DOHH2 (cell line): ENCODE data around the gene MARK3.

Experiments
- H3F3A ChIP-seq: fragments of 200-600 bp; sonication (generic), shearing (Covaris generic); 2 replicates; pipeline ENCODE4 v1.6.0; 2016; ENCODE audit warnings: antibody characterized with exemption, mild to moderate bottlenecking; ENCODE audit not compliant: control insufficient read depth, insufficient read depth
- H3K27ac ChIP-seq: fragments of 200-600 bp; sonication (generic); 2 replicates; pipeline ENCODE4 v1.5.1; 2014; ENCODE audit warnings: low read depth, mild to moderate bottlenecking, low read length, moderate library complexity
- H3K27me3 ChIP-seq: fragments of 200-600 bp; sonication (generic); 2 replicates; pipeline ENCODE4 v1.6.1; 2014; ENCODE audit warnings: mild to moderate bottlenecking, low read length, mixed read lengths; ENCODE audit not compliant: control insufficient read depth
- H3K36me3 ChIP-seq: fragments of 200-600 bp; sonication (generic); 2 replicates; pipeline ENCODE4 v1.6.1; 2014; ENCODE audit warnings: mild to moderate bottlenecking, low read length, moderate library complexity, mixed read lengths; ENCODE audit not compliant: control insufficient read depth
- H3K4me1 ChIP-seq: fragments of 200-600 bp; sonication (generic); 2 replicates; pipeline ENCODE4 v1.6.1; 2014; ENCODE audit warnings: mild to moderate bottlenecking, low read length, mixed read lengths; ENCODE audit not compliant: control insufficient read depth
- H3K4me2 ChIP-seq: fragments of 200-600 bp; sonication (generic); 2 replicates; pipeline ENCODE4 v1.6.0; 2014; ENCODE audit warnings: mild to moderate bottlenecking, low read length, moderate library complexity
- H3K4me3 ChIP-seq: fragments of 200-600 bp; sonication (generic); 2 replicates; pipeline ENCODE4 v1.5.1; 2014; ENCODE audit warnings: mild to moderate bottlenecking, low read length, mixed read lengths
- H3K79me2 ChIP-seq: fragments of 200-600 bp; sonication (generic); 2 replicates; pipeline ENCODE4 v1.6.1; 2014; ENCODE audit warnings: mild to moderate bottlenecking, low read length, mixed read lengths; ENCODE audit not compliant: control insufficient read depth
- H3K9me2 ChIP-seq: fragments of 200-600 bp; sonication (generic); replicated peaks from 2 replicates; pipeline ENCODE4 v1.6.1; 2014; ENCODE audit warnings: mild to moderate bottlenecking, low read length, mixed read lengths; ENCODE audit not compliant: control insufficient read depth
- H3K9me3 ChIP-seq: fragments of 200-600 bp; sonication (generic); 2 replicates; pipeline ENCODE4 v1.6.1; 2014; ENCODE audit warnings: antibody characterized with exemption, low read length, mixed read lengths; ENCODE audit not compliant: control insufficient read depth, insufficient read depth
- H4K20me1 ChIP-seq: fragments of 200-600 bp; sonication (generic); 2 replicates; pipeline ENCODE4 v1.6.0; 2014; ENCODE audit warnings: low read depth, mild to moderate bottlenecking, antibody characterized with exemption, low read length, moderate library complexity; ENCODE audit not compliant: control insufficient read depth, insufficient read depth
- EZH2phosphoT487 ChIP-seq: fragments of 200-600 bp; sonication (generic); IDR thresholded peaks from 2 replicates; pipeline ENCODE4 v1.6.1; 2017; ENCODE audit warnings: borderline replicate concordance, mild to moderate bottlenecking, antibody characterized with exemption, low read length, moderate library complexity, mixed read lengths
- TF ChIP-seq, protein P1 (sequence below): fragments of 200-600 bp; sonication (generic); IDR thresholded peaks from one replicate; pipeline ENCODE4 v1.5.1; 2014; ENCODE audit warnings: antibody characterized with exemption, mild to moderate bottlenecking, low read depth, low read length; ENCODE audit not compliant: poor library complexity, severe bottlenecking

The MARK3 gene

DNA sequence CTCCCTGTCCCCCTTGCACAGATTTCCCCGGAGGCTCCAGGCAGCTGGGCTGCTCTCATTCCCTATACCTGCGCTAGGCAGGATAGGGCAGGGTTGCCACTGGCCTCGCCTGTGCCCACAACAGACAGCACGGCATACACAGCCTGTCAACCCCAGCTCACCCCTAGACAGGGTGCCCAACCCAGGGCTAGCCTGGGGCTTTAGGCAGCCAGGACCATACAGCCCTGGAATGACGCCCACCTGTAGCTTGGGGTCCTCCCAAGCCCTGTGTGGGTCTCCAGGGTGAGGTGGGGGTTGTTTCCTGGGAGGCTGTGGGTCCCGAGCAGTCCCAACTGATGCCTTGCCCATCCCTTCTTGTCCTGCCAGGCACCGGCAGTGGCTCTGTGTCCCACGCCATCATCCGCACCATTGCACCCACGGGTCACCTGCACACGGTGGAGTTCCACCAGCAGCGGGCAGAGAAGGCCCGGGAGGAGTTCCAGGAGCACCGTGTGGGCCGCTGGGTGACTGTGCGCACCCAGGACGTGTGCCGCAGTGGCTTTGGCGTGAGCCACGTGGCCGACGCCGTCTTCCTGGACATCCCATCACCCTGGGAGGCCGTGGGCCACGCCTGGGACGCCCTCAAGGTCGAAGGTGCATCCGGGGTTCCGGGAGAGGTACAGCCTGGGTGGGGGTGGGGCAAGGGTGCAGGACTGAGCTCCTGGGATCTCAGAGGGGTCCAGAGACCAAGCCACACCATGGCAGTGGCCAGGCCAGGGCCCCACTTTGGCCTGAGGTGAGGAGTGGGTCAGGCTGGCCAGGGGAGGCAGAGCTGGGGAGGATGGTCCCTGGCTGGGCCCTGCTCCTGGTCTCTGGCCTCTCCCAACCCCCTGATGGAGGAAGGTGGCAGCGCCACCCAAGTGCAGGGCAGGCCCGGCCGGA is 147.3 kb downstream of the MARK3 start:
- Histone ChIP-seq H3F3A (no peaks in the 10 kb centered on the region), H3K9me3 (no peaks in the 10 kb centered on the region), H3K4me3 (no peak overlapping the region), H3K4me2 (no peak overlapping the region), H3K4me1 (peaks cover 28% of the 10 kb centered on the region), H3K27me3 (no peaks in the 10 kb centered on the region), H4K20me1 (no peaks in the 10 kb centered on the region), H3K9me2 (no peaks in the 10 kb centered on the region), H3K36me3 (peaks cover 30% of the 10 kb centered on the region), H3K79me2 (peaks cover 41% of the 10 kb centered on the region), H3K27ac (no peak overlapping the region)
- no peak for TF ChIP-seq EZH2phosphoT487
- TF ChIP-seq, protein P1, sequence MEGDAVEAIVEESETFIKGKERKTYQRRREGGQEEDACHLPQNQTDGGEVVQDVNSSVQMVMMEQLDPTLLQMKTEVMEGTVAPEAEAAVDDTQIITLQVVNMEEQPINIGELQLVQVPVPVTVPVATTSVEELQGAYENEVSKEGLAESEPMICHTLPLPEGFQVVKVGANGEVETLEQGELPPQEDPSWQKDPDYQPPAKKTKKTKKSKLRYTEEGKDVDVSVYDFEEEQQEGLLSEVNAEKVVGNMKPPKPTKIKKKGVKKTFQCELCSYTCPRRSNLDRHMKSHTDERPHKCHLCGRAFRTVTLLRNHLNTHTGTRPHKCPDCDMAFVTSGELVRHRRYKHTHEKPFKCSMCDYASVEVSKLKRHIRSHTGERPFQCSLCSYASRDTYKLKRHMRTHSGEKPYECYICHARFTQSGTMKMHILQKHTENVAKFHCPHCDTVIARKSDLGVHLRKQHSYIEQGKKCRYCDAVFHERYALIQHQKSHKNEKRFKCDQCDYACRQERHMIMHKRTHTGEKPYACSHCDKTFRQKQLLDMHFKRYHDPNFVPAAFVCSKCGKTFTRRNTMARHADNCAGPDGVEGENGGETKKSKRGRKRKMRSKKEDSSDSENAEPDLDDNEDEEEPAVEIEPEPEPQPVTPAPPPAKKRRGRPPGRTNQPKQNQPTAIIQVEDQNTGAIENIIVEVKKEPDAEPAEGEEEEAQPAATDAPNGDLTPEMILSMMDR = no peak

DNA sequence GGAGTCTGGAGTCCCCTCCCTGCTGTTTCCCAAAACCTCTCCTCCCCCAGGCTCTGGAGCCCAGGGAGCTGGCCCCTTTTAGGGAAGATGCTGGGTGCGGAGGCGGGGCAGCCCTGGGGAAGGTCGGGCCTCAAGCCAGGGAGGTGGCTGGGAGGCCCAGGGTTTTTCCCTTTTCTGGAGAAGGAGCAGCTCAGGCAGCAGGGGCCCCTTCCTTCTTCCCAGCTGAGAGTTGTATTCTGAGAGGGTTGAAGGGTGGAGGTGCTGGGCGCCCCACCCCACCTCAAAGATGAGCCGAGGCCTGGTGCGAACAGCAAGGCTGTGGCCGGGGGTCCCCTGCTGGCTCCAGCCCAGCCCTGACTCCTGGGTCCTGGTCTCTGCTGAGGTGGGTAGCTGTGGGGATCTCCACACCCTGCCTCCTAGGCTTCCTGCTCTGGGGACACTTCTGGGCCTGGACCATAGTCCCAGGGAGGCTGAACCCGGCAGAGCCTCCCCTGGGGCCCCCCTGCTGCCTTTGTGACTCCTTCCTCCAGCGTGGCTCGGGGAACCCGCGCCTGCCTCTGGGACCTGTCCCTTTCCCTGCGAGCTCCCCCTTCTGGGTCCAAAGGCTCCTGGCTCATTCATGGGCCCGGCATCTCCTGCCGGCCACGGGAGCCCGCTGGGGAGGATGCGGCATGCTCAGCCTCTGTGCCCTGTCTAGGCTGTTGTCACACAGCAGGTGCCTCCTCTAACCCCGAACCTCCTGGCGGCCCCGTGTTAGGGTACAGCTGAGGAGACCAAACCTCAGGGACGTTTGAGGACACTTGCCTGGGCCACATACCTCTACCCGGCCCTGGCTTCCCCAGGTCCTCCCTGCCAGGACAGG is 148.2 kb downstream of the MARK3 start:
- H3K4me2 ChIP-seq = no peak overlapping the region
- no peaks in the 10 kb centered on the region for H3F3A ChIP-seq
- peaks cover 19% of the 10 kb centered on the region for H3K4me1 ChIP-seq
- H3K9me3 ChIP-seq = no peaks in the 10 kb centered on the region
- H3K79me2 ChIP-seq = peaks cover 38% of the 10 kb centered on the region
- no peak overlapping the region for H3K4me3 ChIP-seq
- H3K36me3 ChIP-seq = peaks cover 30% of the 10 kb centered on the region
- no peak for TF ChIP-seq EZH2phosphoT487
- TF ChIP-seq, protein P1 = no peak
- H3K27me3 ChIP-seq = no peaks in the 10 kb centered on the region
- H3K9me2 ChIP-seq = no peaks in the 10 kb centered on the region
- H3K27ac ChIP-seq = no peak overlapping the region
- no peaks in the 10 kb centered on the region for H4K20me1 ChIP-seq

DNA sequence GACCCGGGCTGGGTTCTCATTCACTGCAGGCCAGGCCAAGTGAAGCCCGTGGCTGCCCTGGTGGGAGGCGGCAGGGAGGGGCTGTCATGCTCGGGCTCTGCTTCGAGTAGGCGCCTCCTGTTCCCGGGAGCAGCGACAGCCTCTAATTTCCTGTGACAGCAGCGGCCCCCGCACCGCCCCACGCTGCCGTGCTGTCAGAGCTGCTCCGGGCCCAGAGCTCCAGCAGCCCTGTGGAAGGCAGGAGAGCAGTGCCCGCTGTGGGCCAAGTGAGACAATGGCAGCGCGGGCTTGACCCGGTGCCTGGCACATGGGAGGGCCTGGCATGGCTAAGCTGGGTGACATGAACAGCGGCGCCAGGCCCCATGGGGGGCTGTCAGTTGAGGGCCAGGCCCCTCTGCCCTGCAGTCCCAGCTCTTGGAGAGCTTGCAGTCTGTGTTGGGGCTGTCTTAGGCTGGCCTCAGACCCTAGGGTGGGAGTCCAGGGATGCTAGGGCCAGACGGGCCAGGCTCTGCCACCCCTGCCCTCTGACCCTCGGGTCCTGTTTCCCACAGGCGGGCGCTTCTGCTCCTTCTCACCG is 148.9 kb downstream of the MARK3 start:
- H3K9me3 ChIP-seq = no peaks in the 10 kb centered on the region
- no peak overlapping the region for H3K27ac ChIP-seq
- no peaks in the 10 kb centered on the region for H3F3A ChIP-seq
- TF ChIP-seq, protein P1 = no peak
- no peak for TF ChIP-seq EZH2phosphoT487
- H3K79me2 ChIP-seq = peaks cover 32% of the 10 kb centered on the region
- no peaks in the 10 kb centered on the region for H4K20me1 ChIP-seq
- peaks cover 30% of the 10 kb centered on the region for H3K36me3 ChIP-seq
- H3K4me2 ChIP-seq = no peak overlapping the region
- peaks cover 16% of the 10 kb centered on the region for H3K4me1 ChIP-seq
- no peak overlapping the region for H3K4me3 ChIP-seq
- H3K27me3 ChIP-seq = no peaks in the 10 kb centered on the region
- no peaks in the 10 kb centered on the region for H3K9me2 ChIP-seq
